MV-4-11 (cell line): ENCODE results near the gene ULK4.
"Not testable (repeated sequence)": the region's sequence is repeated elsewhere in the genome, so short reads cannot be mapped to it uniquely, and the experiment has no call there.

ENCODE experiments used
- DNase-seq: peaks from one replicate; lab custom pipeline; 2025; lab: John Stamatoyannopoulos, UW

Gene ULK4

DNA sequence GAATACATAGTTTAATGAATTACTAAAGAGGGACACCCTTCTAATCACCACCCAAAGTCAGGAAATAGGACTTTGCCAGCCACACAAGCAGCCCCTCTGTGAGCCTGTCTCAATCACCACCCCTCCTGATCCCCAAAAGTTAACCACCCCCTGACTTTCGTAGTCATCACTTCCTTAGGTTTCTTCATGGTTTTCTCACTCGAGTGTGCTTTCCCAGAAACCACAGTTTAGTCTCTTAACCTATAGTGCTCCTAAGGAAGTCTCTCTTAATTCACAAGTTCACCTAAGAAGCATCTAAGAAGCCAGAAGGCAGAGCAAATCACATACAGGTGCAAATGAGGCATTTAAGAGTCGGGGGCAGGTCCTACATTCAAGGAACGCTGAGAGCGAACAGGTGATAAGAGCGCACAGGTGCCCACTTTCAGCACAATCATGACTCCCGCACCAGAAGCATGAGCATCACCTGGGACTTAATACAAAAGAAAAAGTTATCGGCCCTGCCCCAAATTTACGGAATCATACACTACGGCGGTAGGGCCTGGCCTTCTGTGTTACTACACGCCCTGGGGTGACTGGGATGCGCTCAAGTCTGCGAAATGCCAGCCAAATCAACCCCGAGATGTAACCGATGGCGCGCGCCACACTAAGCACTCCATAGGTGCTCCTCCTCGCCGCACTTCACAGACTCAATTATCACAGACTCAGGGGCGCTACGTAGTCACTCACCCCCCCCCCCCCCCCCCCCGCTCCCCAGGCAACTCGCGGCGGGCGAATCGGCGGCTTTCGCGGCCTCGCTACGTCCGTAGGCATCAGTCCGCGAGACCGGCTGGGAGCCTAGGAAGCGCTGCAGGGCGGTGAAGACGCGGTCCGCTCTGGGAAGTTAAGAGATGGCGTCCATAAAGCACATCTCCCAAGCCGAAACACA is 815 bp downstream of the ULK4 start:
- peak; percentile 41 for DNase-seq

DNA sequence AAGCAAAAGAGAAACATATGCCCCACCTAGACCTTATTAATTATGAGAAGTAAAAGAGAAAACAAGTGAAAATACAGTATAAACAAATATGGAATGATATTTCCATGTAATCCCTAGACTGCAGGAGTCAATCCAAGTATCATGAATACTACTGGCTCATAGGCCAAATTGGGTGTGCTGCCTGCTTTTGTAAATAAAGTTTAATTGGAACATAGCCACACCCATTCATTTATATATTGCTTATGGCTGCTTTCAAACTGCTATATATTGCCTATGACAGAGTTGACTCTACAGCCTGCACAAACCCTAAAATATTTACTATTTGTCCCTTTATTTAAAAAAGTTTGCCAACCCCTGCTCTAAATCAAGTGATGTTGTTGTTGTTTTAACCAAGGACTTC is 5.3 kb downstream of the ULK4 start:
- DNase-seq = no peak

DNA sequence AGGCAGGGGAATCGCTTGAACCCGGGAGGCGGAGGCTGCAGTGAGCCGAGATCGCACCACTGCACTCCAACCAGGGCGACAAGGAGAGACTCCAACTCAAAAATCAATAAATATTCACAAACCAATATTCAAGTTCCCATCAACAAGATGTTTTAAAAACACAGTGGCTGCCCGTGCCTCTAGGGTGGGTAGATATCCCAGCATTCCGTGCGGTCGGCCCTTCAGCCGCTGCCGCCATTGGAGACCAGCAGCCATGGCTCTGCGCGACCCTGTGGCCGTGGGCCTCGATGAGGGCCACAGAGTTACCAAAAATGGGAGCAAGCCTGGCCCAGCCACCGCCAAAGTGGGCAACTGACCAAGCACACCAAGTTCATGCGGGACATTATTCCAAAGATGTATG is 6.7 kb downstream of the ULK4 start:
- no peak for DNase-seq

GRCh38 chr3:41943311-41943843 is 18.5 kb downstream of the ULK4 start:
- no peak for DNase-seq

GRCh38 chr3:41940393-41940792 is 21.5 kb downstream of the ULK4 start:
- DNase-seq = no peak

DNA sequence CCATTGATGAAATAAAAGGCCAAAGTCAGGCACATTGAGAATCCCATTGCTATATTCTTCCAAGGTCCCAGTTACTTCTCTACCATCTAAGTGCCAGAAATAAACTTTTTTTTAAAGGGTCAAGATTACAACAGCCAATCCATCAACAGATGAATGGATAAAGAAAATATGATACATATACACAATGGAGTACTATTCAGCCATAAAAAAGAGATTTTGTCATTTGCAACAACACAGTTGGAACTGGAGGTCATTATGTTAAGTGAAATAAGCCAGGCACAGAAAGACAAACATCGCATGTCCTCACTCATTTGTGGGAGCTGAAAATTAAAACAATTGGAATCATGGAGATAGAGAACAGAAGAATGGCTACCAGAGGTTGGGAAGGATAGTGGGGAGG is 25.5 kb downstream of the ULK4 start:
- DNase-seq = no peak

DNA sequence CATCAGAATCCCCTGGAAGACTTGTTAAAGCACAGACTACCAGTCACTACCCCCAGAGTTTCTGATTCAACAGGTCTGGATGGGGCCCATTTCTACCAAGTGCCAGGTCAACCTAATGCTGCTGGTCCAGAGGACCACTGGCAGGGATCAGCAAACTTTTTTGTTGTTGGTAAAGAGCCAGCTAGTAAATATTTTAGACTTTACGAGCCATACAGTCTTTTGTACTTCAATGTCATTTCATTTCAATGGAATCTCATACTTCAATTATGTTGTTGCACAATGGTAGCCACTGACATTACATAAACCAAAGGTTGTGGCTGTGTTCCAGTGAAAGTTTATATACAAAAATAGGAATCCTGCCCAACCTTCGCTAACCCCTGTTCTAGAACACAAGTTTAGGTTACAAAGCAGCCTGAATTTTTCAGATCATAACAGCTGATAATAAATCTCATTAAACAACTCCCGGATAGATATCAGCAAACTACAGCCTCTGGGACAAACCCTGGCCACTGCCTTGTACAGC is 28.7 kb downstream of the ULK4 start:
- no peak for DNase-seq

DNA sequence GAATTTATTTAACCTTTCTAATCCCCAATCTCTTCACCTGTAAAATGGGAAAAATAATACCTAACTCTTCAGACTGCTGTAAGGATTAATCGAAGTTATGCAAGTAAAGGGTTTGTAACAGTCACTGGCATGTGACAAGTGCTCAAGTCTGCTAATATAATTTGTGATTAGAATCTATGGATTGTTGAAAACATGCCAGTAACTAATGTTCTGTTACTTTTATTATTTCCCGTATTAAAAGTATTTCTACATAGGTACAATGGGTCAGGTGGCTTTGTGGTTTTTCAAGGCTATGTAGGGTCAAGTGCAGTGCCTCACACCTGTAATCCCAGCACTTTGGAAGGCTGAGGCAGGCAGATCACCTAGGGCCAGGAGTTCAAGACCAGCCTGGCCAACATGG is 29.4 kb downstream of the ULK4 start:
- no peak for DNase-seq

DNA sequence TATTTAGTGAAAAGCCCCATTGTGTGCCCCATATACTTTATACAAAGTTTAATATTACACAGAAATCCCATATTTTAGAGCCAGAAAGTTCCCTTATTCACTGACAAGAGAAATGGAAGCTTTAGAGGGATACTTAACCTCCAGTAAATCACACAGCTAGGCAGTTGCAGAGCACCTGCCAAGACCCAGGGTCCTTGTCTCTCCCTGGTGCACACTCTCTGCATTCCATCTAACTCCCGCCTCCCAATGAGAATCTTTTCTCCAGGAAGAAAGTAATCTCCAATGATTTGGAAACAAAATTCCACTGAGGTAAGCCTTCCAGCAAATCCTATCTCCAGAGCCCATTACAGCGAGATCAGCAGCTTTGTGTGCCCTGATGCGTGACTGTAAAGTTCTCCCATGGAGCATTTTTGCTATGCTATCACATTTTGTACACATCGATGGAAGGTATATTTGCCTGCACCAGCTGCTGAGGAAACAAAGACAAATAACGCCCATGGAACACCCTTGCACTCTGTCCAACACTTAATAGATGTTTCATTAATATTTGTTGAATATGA is 41.4 kb downstream of the ULK4 start:
- no peak for DNase-seq

DNA sequence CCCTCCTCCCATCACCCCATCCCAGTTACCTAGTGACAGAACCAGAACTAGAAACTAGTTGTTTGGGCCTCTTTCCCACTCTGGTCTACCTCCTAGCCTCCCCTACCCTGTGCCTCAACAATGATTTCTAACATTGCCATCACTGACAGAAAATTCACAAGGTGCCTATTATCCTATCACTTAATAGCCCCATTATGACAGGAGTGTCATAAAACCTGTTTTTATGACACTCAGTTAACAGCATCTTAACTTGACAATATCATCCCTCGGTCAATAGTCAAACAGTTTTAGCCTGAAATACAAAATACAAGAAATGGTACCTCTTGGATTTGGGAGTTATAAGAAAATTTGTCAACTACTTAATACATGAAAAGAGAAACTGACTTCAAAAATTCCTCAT is 46.5 kb downstream of the ULK4 start:
- no peak for DNase-seq

GRCh38 chr3:41912280-41912679 is 49.6 kb downstream of the ULK4 start:
- no peak for DNase-seq

GRCh38 chr3:41907330-41908073 is 54.4 kb downstream of the ULK4 start:
- no peak for DNase-seq

- DNase-seq = peak; percentile 38
Observed at GRCh38 chr3:41900265-41900664, 61.6 kb downstream of the ULK4 start.

DNA sequence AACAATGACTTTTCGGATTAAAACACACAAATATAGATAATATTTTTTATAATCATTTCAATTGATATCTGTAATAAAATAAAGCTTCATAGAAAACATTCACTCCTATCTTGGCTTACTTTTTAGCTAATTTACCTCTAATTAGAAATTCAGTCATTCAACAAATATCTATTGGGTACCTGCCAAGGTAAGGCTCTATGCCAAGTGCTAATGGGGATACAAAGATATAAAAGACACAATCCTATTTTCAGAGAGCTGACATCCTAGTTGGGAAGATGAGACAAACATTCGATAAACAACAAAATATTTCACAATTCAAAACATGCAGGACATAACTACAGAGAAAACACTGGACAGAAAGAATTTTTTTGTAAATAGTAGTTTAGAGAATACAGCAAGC is 63.3 kb downstream of the ULK4 start:
- no peak for DNase-seq

DNA sequence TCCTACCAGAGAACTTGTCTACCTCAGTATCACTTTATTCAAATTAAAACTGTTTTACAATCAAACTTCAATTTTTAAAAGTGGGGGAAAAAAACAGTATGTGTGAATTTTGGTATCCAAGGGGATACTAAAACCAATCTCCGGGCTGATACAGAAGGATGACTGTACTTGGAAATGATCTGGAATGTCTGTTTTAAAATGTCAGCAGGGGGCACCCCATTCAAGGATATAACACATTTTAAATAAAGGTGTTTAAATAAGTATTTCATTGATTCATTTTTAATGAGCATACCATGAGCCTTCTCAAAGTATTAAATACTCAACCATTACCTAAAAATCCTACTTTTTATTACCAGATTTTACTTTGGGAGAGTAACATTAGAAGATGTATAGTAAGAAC is 67.9 kb downstream of the ULK4 start:
- peak; percentile 21 for DNase-seq

DNA sequence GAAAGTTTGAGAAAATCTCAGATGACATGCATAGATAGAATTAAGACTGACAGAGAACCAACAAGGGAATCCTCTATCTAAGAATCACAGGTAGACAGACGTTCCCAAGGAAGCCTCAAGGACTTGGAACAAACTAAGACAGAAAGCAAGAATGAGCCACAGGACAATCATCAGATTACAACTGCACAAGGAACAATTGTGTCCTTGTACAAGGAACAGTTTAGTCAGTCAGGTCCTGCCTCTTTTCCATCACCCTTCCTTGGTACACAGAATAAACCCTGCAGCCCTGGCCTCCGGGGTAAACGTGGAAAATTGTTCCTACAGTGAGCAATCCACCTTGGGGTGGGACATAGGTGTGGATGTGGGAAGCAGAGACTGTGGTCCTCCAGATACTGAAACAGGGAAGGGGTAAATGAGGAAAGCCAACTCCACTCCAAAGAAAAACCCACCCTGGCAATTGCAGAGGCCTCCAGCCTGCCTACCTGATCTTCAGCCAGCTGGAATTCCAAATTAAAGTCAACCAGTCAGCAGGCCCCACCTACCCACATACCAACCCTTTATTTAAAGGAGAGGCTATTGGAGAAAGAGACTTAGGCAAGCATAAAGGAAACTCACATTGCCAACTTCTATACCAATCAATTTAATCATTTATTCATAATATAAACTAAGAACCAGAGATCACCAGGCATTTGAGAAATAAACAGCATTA is 73.4 kb downstream of the ULK4 start:
- DNase-seq = no peak

GRCh38 chr3:41882956-41883355 is 78.9 kb downstream of the ULK4 start:
- DNase-seq = no peak

DNA sequence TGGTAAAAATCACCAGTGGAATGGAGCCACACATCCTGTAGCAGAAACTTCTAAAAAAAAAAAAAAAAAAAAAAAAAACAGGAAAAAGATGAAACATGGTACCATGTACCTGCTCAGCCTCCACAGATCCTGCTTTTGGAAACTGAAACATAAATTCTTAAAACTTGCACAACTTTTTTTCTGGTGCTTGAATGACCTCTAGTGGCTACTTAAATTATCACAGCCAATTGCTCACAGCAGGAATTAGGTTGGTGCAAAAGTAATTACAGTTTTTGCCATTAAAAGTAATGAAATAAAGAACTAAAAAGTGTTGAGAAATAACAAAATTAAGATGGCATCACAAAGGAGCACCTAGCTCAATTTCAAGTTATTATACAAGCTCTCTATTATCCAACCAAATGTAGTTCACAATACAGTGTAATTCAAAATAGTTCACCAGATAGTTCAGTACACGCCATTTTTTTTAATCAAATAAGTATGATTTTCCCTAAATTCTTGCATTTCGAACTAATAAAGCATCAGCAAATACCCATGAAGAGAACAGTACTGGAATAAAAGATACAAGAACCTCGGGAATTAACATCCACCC is 80.6 kb downstream of the ULK4 start:
- peak; percentile 34 for DNase-seq

DNA sequence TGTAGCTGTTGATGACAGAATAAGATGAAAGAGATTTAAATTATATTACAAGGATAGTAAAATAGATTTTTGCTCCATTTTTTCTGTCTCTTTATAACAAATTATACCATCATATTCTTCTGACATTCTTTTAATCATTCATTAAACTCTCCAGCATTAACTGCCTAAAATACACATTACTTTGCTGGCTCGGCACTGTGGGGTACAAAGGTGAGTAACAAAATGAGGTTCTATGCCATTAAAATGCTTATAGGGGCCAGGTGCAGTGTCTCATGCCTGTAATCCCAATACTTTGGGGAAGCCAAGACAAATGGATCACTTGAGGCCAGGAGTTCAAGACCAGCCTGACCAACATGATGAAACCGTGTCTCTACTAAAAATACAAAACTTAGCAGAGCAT is 81.5 kb downstream of the ULK4 start:
- no peak for DNase-seq

- not testable (repeated sequence) for DNase-seq
Observed at GRCh38 chr3:41877741-41878140, 84.2 kb downstream of the ULK4 start.

DNA sequence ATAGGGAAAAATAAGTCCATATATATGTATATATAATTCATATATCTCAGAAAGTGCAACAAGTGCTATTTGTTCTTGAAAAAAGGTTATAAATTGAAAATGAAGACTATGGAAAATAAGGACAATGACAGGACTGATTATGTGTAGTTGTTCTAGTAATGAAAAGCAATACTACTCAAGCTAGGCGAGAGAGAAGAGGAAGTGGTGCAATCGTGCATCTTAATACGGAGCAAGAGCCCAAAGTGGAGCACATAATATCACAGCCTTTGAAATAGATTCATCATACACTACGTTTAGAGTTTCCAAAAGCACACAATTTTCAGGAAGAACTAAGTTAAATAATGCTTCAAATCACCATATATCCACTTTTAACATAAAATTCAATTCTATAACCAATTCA is 87.9 kb downstream of the ULK4 start:
- DNase-seq = peak; percentile 45
